Neural progenitor cell (in vitro differentiated cells): ENCODE measurements around the gene SFXN5.
A peak's percentile ranks its signal among the peaks of the same experiment; 100 is the strongest.

Source experiments
- EZH2 ChIP-seq: fragments of 200-600 bp; sonication (generic); IDR thresholded peaks from 2 replicates; pipeline ENCODE4 v1.6.1; 2017; ENCODE audit warnings: antibody characterized with exemption, mild to moderate bottlenecking, moderate library complexity
- TF ChIP-seq, protein P1 (sequence below): fragments of 200-600 bp; sonication (generic); IDR thresholded peaks from 2 replicates; pipeline ENCODE4 v1.5.1; 2017; ENCODE audit warnings: antibody characterized with exemption, mild to moderate bottlenecking

DNA sequence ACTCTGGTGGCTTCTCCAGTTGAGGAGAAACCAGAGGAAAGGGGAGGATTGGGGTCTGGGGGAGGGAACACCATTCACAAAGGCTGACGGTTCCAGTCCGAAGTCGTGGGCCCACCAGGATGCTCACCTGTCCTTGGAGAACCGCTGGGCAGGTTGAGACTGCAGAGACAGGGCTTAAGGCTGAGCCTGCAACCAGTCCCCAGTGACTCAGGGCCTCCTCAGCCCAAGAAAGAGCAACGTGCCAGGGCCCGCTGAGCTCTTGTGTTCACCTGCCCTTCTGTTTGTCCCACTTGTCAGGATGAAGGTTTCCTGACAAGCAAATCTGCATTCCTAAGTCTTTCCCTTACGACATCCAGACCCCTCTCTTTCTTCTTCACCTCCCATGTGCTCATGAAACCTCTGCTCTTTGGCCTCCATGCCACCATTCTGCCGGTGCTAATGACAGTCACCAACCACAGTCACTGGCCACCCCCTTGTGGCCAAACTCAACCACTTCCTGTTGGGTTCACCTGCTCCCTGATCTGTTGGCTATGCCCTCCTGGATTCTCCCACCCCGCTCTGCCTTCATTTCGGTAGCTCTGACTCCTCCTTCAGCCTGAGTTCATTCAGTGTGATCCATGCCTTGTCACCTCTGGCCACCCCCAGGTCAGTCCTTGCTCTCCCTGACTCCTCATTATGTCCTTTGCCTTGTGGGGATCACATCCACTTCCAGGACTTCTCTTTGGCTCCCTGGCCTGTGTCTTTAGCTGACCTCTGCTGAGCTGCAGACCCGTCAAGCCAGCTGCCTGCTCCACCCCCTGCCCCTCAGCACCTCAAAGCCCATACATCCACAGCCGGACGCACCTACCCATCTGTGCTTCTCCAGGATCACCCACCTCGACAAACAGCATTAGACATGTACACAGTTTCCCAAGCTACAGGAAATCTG, 136.6 kb downstream of the SFXN5 start:
- TF ChIP-seq EZH2: no peak
- TF ChIP-seq, protein P1, sequence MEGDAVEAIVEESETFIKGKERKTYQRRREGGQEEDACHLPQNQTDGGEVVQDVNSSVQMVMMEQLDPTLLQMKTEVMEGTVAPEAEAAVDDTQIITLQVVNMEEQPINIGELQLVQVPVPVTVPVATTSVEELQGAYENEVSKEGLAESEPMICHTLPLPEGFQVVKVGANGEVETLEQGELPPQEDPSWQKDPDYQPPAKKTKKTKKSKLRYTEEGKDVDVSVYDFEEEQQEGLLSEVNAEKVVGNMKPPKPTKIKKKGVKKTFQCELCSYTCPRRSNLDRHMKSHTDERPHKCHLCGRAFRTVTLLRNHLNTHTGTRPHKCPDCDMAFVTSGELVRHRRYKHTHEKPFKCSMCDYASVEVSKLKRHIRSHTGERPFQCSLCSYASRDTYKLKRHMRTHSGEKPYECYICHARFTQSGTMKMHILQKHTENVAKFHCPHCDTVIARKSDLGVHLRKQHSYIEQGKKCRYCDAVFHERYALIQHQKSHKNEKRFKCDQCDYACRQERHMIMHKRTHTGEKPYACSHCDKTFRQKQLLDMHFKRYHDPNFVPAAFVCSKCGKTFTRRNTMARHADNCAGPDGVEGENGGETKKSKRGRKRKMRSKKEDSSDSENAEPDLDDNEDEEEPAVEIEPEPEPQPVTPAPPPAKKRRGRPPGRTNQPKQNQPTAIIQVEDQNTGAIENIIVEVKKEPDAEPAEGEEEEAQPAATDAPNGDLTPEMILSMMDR: peak; percentile 62
